ENCODE measurements around the gene NPLOC4. TPM values are rescaled to one million over a fixed set of nuclear protein-coding genes. Genes with fewer than 3 reads are reported as not detected.

The NPLOC4 gene
- total and polyA plus RNA-seq, 9 of the 15 experiments (the other 6 are each of a cell fraction or from before 2014, with no cell fraction given): 1.5 to 116 (median 64.5) TPM

DNA sequence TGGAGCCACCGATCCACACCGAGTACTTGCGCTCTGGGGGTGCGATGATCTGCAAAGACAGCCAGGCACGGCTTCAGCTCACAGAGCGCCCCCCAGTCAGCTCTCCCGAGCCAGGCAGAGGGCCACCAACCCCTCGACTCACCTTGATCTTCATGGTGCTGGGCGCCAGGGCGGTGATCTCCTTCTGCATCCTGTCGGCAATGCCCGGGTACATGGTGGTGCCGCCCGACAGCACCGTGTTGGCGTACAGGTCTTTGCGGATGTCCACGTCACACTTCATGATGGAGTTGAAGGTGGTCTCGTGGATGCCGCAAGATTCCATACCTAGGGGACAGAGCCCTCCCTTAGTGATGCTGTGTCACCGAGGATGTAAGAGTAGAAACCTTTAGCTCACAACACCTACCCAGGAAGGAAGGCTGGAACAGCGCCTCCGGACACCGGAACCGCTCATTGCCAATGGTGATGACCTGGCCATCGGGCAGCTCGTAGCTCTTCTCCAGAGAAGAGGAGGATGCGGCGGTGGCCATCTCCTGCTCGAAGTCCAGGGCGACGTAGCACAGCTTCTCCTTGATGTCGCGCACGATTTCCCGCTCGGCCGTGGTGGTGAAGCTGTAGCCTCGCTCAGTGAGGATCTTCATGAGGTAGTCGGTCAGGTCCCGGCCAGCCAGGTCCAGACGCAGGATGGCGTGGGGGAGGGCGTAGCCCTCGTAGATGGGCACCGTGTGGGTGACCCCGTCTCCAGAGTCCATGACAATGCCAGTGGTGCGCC is 125.9 kb downstream of the NPLOC4 start (continued):
- no peak for TF ChIP-seq ETS1 (conservative IDR thresholded peaks at IDR 0.05; ENCODE audit: control insufficient read depth, low read depth, low read length)
- peak; percentile 10 for TF ChIP-seq POLR2A (conservative IDR thresholded peaks at IDR 0.05)
- peak; percentile 19 for TF ChIP-seq KDM5B (IDR thresholded peaks at IDR 0.05; ENCODE audit: insufficient replicate concordance, low read depth, low read length)
- TF ChIP-seq CEBPG (CRISPR knock-in tag; IDR thresholded peaks at IDR 0.05): 0 out of 2 replicates have a peak, but pooled peaks have one; percentile 11
- no peak for TF ChIP-seq CEBPG (tag; conservative IDR thresholded peaks at IDR 0.05 in 1 of 2, IDR thresholded peaks at IDR 0.05 in 1 of 2)
- TF ChIP-seq CEBPB (tag; IDR thresholded peaks at IDR 0.05): no peak
- TF ChIP-seq LCOR (CRISPR knock-in tag; IDR thresholded peaks at IDR 0.05): peak; percentile 87
- no peak for TF ChIP-seq PYGO2 (tag; IDR thresholded peaks at IDR 0.05)
- TF ChIP-seq L3MBTL2 (IDR thresholded peaks at IDR 0.05): no peak
- no peak for TF ChIP-seq ZNF699 (CRISPR knock-in tag; IDR thresholded peaks at IDR 0.05; ENCODE audit: insufficient replicate concordance)
- no peak for TF ChIP-seq RAD21 (CRISPR knock-in tag; conservative IDR thresholded peaks at IDR 0.05 in 1 of 2, IDR thresholded peaks at IDR 0.05 in 1 of 2)
- TF ChIP-seq, protein P1, sequence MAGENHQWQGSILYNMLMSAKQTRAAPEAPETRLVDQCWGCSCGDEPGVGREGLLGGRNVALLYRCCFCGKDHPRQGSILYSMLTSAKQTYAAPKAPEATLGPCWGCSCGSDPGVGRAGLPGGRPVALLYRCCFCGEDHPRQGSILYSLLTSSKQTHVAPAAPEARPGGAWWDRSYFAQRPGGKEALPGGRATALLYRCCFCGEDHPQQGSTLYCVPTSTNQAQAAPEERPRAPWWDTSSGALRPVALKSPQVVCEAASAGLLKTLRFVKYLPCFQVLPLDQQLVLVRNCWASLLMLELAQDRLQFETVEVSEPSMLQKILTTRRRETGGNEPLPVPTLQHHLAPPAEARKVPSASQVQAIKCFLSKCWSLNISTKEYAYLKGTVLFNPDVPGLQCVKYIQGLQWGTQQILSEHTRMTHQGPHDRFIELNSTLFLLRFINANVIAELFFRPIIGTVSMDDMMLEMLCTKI (IDR thresholded peaks at IDR 0.05; ENCODE audit: partially characterized antibody): no peak
- TF ChIP-seq SNRNP70 (optimal IDR thresholded peaks at IDR 0.05; ENCODE audit: low read depth, low read length): no peak
- no peak for TF ChIP-seq HDAC8 (tag; IDR thresholded peaks at IDR 0.05)
- no peak for TF ChIP-seq SETDB1 (IDR thresholded peaks at IDR 0.05; ENCODE audit: low read length)
- no peak for TF ChIP-seq MITF (IDR thresholded peaks at IDR 0.05)
- no peak for TF ChIP-seq CUX1 (CRISPR knock-in tag; IDR thresholded peaks at IDR 0.05)
- TF ChIP-seq PCBP2 (IDR thresholded peaks at IDR 0.05; ENCODE audit: low read depth, low read length, poor library complexity, severe bottlenecking): no peak
- TF ChIP-seq GATAD2A (IDR thresholded peaks at IDR 0.05): no peak

All from K562 (cell line).